Adrenal gland (tissue), 5 donors: ENCODE data around the gene CENPB.

Experiments
- CTCF ChIP-seq, 6 experiments: fragments of 450-650 bp in 4 of 6; fragments of 200-600 bp in 2 of 6; sonication (generic) in 1 of 6; IDR thresholded peaks; 1 replicate in 5 of 6; 2 replicates in 1 of 6; pipeline versions ENCODE4 v1.5.1 to v1.8.0; 2016 to 2021; ENCODE audit warnings: antibody characterized with exemption in 6 of 6, mild to moderate bottlenecking in 2 of 6, moderate library complexity in 1 of 6
- POLR2A ChIP-seq, 2 donors: fragments of 450-650 bp; IDR thresholded peaks; one replicate each; pipeline ENCODE4 v1.6.1; 2017; ENCODE audit warnings: antibody characterized with exemption in 2 of 2, mild to moderate bottlenecking in 2 of 2, moderate library complexity in 1 of 2
- donor health status: DM: no; HTN: no; CAD: no.

DNA sequence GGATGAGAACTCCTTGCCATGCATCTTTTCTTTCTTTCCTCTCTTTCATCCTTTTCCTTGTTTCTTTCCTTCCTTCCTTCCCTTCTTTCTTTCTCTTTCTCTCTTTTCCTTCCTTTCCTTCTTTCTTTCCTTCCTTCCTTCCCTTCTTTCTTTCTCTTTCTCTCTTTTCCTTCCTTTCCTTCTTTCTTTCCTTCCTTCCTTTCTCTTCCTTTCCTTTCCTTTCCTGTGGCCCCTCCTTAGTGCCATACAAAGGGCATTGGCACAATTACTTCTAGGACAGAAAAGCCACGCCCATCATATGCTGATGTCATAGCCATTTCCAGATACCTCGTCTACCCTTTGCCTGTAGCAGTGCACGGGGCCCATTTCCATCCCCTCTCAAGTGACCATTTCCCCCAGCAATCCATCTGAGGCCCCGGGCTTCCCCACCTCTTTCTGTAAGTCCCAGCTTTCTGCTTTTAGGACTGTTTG, 2.2 kb upstream of the CENPB start:
- TF ChIP-seq CTCF (IDR thresholded peaks at IDR 0.05), result no peak
- TF ChIP-seq POLR2A (IDR thresholded peaks at IDR 0.05), result no peak
